Measurements from ENCODE around the gene SWT1.
"Not testable (repeated sequence)": the region's sequence is repeated elsewhere in the genome, so short reads cannot be mapped to it uniquely, and the experiment has no call there.

The SWT1 gene

DNA sequence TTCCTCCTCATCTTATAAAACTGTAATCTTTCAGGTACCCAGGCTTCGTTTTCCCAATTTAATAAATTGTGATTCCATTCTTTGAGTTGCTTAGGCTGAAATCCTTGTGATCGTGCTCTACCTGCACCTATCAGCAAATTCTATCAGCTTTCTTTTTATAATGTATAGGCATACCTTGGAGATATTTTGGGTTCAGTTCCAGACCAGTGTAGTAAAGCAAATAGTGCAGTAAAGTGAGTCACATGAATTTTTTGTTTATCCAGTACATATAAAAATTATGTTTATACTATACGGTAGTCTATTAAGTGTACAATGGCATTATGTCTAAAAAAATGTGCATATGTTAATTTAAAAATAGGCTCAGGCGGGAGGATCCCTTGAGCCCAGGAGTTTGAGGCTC is 5.5 kb downstream of the SWT1 start:
- DNase-seq (ENCODE audit: low read depth), result no peak
- TF ChIP-seq, protein P1, sequence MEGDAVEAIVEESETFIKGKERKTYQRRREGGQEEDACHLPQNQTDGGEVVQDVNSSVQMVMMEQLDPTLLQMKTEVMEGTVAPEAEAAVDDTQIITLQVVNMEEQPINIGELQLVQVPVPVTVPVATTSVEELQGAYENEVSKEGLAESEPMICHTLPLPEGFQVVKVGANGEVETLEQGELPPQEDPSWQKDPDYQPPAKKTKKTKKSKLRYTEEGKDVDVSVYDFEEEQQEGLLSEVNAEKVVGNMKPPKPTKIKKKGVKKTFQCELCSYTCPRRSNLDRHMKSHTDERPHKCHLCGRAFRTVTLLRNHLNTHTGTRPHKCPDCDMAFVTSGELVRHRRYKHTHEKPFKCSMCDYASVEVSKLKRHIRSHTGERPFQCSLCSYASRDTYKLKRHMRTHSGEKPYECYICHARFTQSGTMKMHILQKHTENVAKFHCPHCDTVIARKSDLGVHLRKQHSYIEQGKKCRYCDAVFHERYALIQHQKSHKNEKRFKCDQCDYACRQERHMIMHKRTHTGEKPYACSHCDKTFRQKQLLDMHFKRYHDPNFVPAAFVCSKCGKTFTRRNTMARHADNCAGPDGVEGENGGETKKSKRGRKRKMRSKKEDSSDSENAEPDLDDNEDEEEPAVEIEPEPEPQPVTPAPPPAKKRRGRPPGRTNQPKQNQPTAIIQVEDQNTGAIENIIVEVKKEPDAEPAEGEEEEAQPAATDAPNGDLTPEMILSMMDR (IDR thresholded peaks at IDR 0.05; ENCODE audit: insufficient read depth, low read depth, low read length, missing control alignments), result no peak
- no peak overlapping the region for H3K4me3 ChIP-seq (ENCODE audit: low read depth, low read length)

DNA sequence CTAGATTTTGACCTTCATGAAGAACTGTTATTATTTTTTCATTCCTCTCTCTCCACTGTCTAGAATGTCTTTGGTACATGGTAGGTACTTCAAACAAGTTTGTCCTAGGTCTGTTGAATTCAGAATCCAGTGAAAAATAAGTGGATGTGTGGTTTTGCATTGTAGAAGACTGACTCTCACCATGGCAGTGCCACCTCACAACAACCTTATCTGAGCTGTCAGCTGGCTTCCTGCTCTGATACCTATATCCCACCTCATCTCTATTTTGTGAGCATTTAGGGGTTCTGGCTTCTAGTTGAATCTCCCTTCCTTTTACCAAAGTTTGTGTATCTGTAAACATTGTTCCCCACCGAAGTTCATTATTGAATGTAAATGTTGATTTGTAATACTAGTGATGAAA is 9.1 kb downstream of the SWT1 start:
- TF ChIP-seq, protein P1 (IDR thresholded peaks at IDR 0.05; ENCODE audit: insufficient read depth, low read depth, low read length, missing control alignments), result no peak
- no peak for DNase-seq (ENCODE audit: low read depth)
- no peak overlapping the region for H3K4me3 ChIP-seq (ENCODE audit: low read depth, low read length)

- TF ChIP-seq, protein P1 (IDR thresholded peaks at IDR 0.05; ENCODE audit: insufficient read depth, low read depth, low read length, missing control alignments), result peak; percentile 60
- peak; percentile 63 for DNase-seq (ENCODE audit: low read depth)
- H3K4me3 ChIP-seq (ENCODE audit: low read depth, low read length), result no peak overlapping the region
Observed at GRCh38 chr1:185170291-185170848, 13.4 kb downstream of the SWT1 start.

- no peak for DNase-seq (ENCODE audit: low read depth)
- TF ChIP-seq, protein P1 (IDR thresholded peaks at IDR 0.05; ENCODE audit: insufficient read depth, low read depth, low read length, missing control alignments), result no peak
- H3K4me3 ChIP-seq (ENCODE audit: low read depth, low read length), result no peak overlapping the region
Observed at GRCh38 chr1:185193756-185194155, 36.8 kb downstream of the SWT1 start.

DNA sequence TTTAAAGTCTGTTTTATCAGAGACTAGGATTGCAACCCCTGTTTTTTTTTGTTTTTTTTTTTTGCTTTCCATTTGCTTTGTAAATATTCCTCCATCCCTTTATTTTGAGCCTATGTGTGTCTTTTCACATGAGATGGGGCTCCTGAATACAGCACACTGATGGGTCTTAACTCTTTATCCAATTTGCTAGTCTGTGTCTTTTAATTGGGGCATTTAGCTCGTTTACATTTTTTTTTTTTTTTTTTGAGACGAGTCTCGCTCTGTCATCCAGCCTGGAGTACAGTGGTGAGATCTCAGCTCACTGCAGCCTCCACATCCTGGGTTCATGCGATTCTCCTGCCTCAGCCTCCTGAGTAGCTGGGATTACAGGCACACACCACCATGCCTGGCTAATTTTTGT is 41.7 kb downstream of the SWT1 start:
- not testable (repeated sequence) for DNase-seq (ENCODE audit: low read depth); H3K4me3 ChIP-seq (ENCODE audit: low read depth, low read length)

GRCh38 chr1:185200889-185201288 is 43.9 kb downstream of the SWT1 start:
- DNase-seq (ENCODE audit: low read depth), result no peak
- TF ChIP-seq, protein P1 (IDR thresholded peaks at IDR 0.05; ENCODE audit: insufficient read depth, low read depth, low read length, missing control alignments), result no peak
- no peak overlapping the region for H3K4me3 ChIP-seq (ENCODE audit: low read depth, low read length)

GRCh38 chr1:185207170-185207569 is 50.2 kb downstream of the SWT1 start:
- no peak overlapping the region for H3K4me3 ChIP-seq (ENCODE audit: low read depth, low read length)
- no peak for DNase-seq (ENCODE audit: low read depth)
- TF ChIP-seq, protein P1 (IDR thresholded peaks at IDR 0.05; ENCODE audit: insufficient read depth, low read depth, low read length, missing control alignments), result no peak
